H9 (cell line): ENCODE results near the gene C10orf105. TPM values are rescaled to one million over a fixed set of nuclear protein-coding genes. Genes with fewer than 3 reads are reported as not detected.

Experiments used
- DNase-seq: peaks from one replicate; pipeline ENCODE4 v3.0.0-alpha.2; 2017
- H2AFZ ChIP-seq: one replicate; pipeline ENCODE4 v1.6.1; 2013; ENCODE audit warnings: mild to moderate bottlenecking, low read length, control low read depth, moderate library complexity
- H2AK5ac ChIP-seq: 2 replicates; pipeline ENCODE4 v1.6.1; 2013; ENCODE audit warnings: low read length, control low read depth, mixed read lengths; ENCODE audit not compliant: insufficient read length
- H2BK120ac ChIP-seq: one replicate; pipeline ENCODE4 v1.6.1; 2013; ENCODE audit warnings: low read depth, mild to moderate bottlenecking, low read length, control low read depth, inconsistent platforms; ENCODE audit not compliant: poor library complexity, severe bottlenecking
- H2BK12ac ChIP-seq: 2 replicates; pipeline ENCODE4 v1.6.1; 2013; ENCODE audit warnings: low read length, control low read depth, mixed read lengths, low read depth; ENCODE audit not compliant: insufficient read length
- H2BK15ac ChIP-seq: 2 replicates; pipeline ENCODE4 v1.6.1; 2013; ENCODE audit warnings: low read depth, low read length, control low read depth
- H2BK20ac ChIP-seq: one replicate; pipeline ENCODE4 v1.6.1; 2013; ENCODE audit warnings: low read depth, mild to moderate bottlenecking, low read length, control low read depth, inconsistent platforms; ENCODE audit not compliant: poor library complexity, severe bottlenecking
- H2BK5ac ChIP-seq: 2 replicates; pipeline ENCODE4 v1.6.1; 2013; ENCODE audit warnings: low read length, control low read depth, mixed read lengths; ENCODE audit not compliant: insufficient read length
- H3K14ac ChIP-seq: 2 replicates; pipeline ENCODE4 v1.6.1; 2013; ENCODE audit warnings: low read length, control low read depth; ENCODE audit not compliant: insufficient read depth
- H3K18ac ChIP-seq: 2 replicates; pipeline ENCODE4 v1.6.1; 2013; ENCODE audit warnings: low read depth, mild to moderate bottlenecking, mixed read lengths, low read length, control low read depth; ENCODE audit not compliant: insufficient read length
- H3K23ac ChIP-seq: 2 replicates; pipeline ENCODE4 v1.6.1; 2013; ENCODE audit warnings: low read length, control low read depth, mixed read lengths, low read depth; ENCODE audit not compliant: insufficient read length
- H3K23me2 ChIP-seq: 2 replicates; pipeline ENCODE4 v1.6.1; 2013; ENCODE audit warnings: low read depth, mild to moderate bottlenecking, mixed read lengths, low read length, control low read depth; ENCODE audit not compliant: insufficient read length, poor library complexity, severe bottlenecking
- H3K27ac ChIP-seq: 2 replicates; pipeline ENCODE4 v1.5.1; 2013; ENCODE audit warnings: low read length, control low read depth, mixed read lengths, low read depth; ENCODE audit not compliant: insufficient read length
- H3K27me3 ChIP-seq: 2 replicates; pipeline ENCODE4 v1.6.1; 2013; ENCODE audit warnings: low read length, control low read depth, inconsistent platforms; ENCODE audit not compliant: insufficient read depth
- H3K4ac ChIP-seq: 2 replicates; pipeline ENCODE4 v1.6.1; 2013; ENCODE audit warnings: low read depth, mild to moderate bottlenecking, control low read depth, inconsistent platforms, low read length, moderate library complexity
- H3K4me1 ChIP-seq: 2 replicates; pipeline ENCODE4 v1.6.1; 2013; ENCODE audit warnings: low read length, control low read depth, inconsistent platforms; ENCODE audit not compliant: insufficient read depth
- H3K4me2 ChIP-seq: 2 replicates; pipeline ENCODE4 v1.6.1; 2013; ENCODE audit warnings: low read length, control low read depth, mixed read lengths; ENCODE audit not compliant: insufficient read length, insufficient read depth
- H3K56ac ChIP-seq: 2 replicates; pipeline ENCODE4 v1.6.1; 2013; ENCODE audit warnings: low read depth, mild to moderate bottlenecking, mixed read lengths, low read length, control low read depth; ENCODE audit not compliant: insufficient read length
- H3K79me1 ChIP-seq: 2 replicates; pipeline ENCODE4 v1.6.1; 2013; ENCODE audit warnings: low read depth, mild to moderate bottlenecking, moderate library complexity, low read length, control low read depth, inconsistent platforms; ENCODE audit not compliant: insufficient read depth, poor library complexity, severe bottlenecking
- H3K79me2 ChIP-seq: 2 replicates; pipeline ENCODE4 v1.6.1; 2013; ENCODE audit warnings: low read length, control low read depth, inconsistent platforms; ENCODE audit not compliant: insufficient read depth
- H3K9ac ChIP-seq: 2 replicates; pipeline ENCODE4 v1.6.1; 2013; ENCODE audit warnings: low read length, control low read depth, mixed read lengths; ENCODE audit not compliant: insufficient read length; ENCODE audit errors: extremely low read depth
- H3K9me3 ChIP-seq: one replicate; pipeline ENCODE4 v1.6.1; 2013; ENCODE audit warnings: low read depth, low read length, inconsistent platforms; ENCODE audit not compliant: control insufficient read depth
- H3T11ph ChIP-seq: one replicate; pipeline ENCODE4 v1.6.1; 2013; ENCODE audit warnings: mild to moderate bottlenecking, low read length, control low read depth, inconsistent platforms
- H4K20me1 ChIP-seq: one replicate; pipeline ENCODE4 v1.6.1; 2013; ENCODE audit not compliant: control insufficient read depth, insufficient read length, insufficient read depth
- H4K5ac ChIP-seq: 2 replicates; pipeline ENCODE4 v1.6.1; 2013; ENCODE audit warnings: low read depth, mild to moderate bottlenecking, mixed read lengths, low read length, control low read depth; ENCODE audit not compliant: insufficient read length
- H4K8ac ChIP-seq: replicated peaks from 2 replicates; pipeline ENCODE4 v1.6.1; 2013; ENCODE audit warnings: low read length, control low read depth, mixed read lengths, low read depth; ENCODE audit not compliant: insufficient read length
- H4K91ac ChIP-seq: 2 replicates; pipeline ENCODE4 v1.6.1; 2013; ENCODE audit warnings: low read depth, mild to moderate bottlenecking, moderate library complexity, mixed read lengths, low read length, control low read depth; ENCODE audit not compliant: insufficient read length
- H3K27ac Mint-ChIP-seq, 3 experiments: 2 replicates in 2 of 3; 3 replicates in 1 of 3; pipeline ENCODE4 v1.8.0; 2020 to 2021; ENCODE audit warnings: mixed read lengths in 3 of 3, mild to moderate bottlenecking in 1 of 3, moderate library complexity in 1 of 3
- H3K27me3 Mint-ChIP-seq: 2 replicates; pipeline ENCODE4 v1.8.0; 2021; ENCODE audit warnings: low read depth, mild to moderate bottlenecking, moderate library complexity, mixed read lengths
- H3K36me3 Mint-ChIP-seq, 3 experiments: 2 replicates in 2 of 3; 3 replicates in 1 of 3; pipeline ENCODE4 v1.8.0; 2020 to 2021; ENCODE audit warnings: low read depth in 3 of 3, mixed read lengths in 3 of 3; ENCODE audit not compliant: insufficient read depth in 1 of 3
- H3K4me1 Mint-ChIP-seq, 2 experiments: 2 replicates each; pipeline ENCODE4 v1.8.0; 2020; ENCODE audit warnings: mixed read lengths in 2 of 2
- H3K4me3 Mint-ChIP-seq, 2 experiments: 2 replicates in 1 of 2; 3 replicates in 1 of 2; pipeline ENCODE4 v1.8.0; 2020 to 2021; ENCODE audit warnings: mild to moderate bottlenecking in 2 of 2, mixed read lengths in 2 of 2, moderate library complexity in 1 of 2
- H3K9me3 Mint-ChIP-seq, 2 experiments: 2 replicates in 1 of 2; 3 replicates in 1 of 2; pipeline ENCODE4 v1.8.0; 2020; ENCODE audit warnings: mild to moderate bottlenecking in 2 of 2, mixed read lengths in 2 of 2, moderate library complexity in 1 of 2
- WGBS: extraction: QIAGEN DNeasy Blood & Tissue Kit; methylation state at CpG from one replicate; pipeline ENCODE4 v1.1.7; 2013; ENCODE audit warnings: missing lambda C conversion rate, low lambda C conversion rate, mixed read lengths; ENCODE audit not compliant: insufficient read length; ENCODE audit errors: extremely low coverage; 5-methylcytosine and 5-hydroxymethylcytosine counted together
- total RNA-seq: library from RNA; stranded (reverse); gene quantifications from 2 replicates; pipeline ENCODE4 v1.2.1, GENCODE V29; 2021
- TF ChIP-seq, protein P1 (sequence below): fragments of 200-600 bp; sonication (generic); conservative IDR thresholded peaks from 3 replicates; pipeline ENCODE4 v1.8.0; 2021; ENCODE audit warnings: antibody characterized with exemption, mild to moderate bottlenecking

The C10orf105 gene
- total RNA-seq, 1 experiment from 2014 or later: 0.26 TPM

DNA sequence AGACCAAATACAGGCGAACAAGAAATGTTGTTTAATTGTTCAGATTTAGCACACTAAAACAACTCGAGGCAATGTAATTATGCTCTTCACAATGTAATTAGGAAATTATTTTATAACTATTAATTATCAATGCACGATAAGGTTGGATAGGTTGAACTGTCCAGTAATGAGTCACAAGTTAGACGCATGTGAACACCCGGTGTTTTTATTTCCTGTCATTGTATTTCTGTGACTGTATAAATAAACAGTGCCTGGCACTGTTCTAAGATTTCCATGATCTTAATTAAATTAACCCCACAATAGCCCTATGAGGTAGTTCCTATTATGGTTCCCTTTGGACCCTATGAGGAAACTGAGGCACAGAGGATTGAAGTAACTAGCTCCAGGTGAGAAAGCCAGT lies 26.2 kb downstream of the C10orf105 start:
- no peak overlapping the region for H3T11ph ChIP-seq
- no peak overlapping the region for H3K9ac ChIP-seq
- peaks cover 0 to 5% of the 10 kb centered on the region in 2 experiments; a peak in 3 of 5 replicates for H3K9me3 Mint-ChIP-seq
- H3K4me1 Mint-ChIP-seq: peaks cover 2 to 8% of the 10 kb centered on the region in 2 experiments; a peak in 3 of 4 replicates
- no peak overlapping the region for H3K4ac ChIP-seq
- H3K23ac ChIP-seq: no peak overlapping the region
- H2BK20ac ChIP-seq: no peak overlapping the region
- H4K20me1 ChIP-seq: no peaks in the 10 kb centered on the region
- no peak overlapping the region for H3K4me2 ChIP-seq
- peaks cover 0 to under 1% (median 0%) of the 10 kb centered on the region in 3 experiments; a peak in 2 of 7 replicates for H3K36me3 Mint-ChIP-seq
- no peak overlapping the region for H3K56ac ChIP-seq
- no CpG with 5 or more reads among the region's 5 CpGs for WGBS
- no peak overlapping the region for H2BK5ac ChIP-seq
- H3K9me3 ChIP-seq: no peaks in the 10 kb centered on the region
- no peak overlapping the region for H4K8ac ChIP-seq
- H3K14ac ChIP-seq: no peak overlapping the region
- H3K23me2 ChIP-seq: no peaks in the 10 kb centered on the region
- H2BK15ac ChIP-seq: no peak overlapping the region
- TF ChIP-seq, protein P1, sequence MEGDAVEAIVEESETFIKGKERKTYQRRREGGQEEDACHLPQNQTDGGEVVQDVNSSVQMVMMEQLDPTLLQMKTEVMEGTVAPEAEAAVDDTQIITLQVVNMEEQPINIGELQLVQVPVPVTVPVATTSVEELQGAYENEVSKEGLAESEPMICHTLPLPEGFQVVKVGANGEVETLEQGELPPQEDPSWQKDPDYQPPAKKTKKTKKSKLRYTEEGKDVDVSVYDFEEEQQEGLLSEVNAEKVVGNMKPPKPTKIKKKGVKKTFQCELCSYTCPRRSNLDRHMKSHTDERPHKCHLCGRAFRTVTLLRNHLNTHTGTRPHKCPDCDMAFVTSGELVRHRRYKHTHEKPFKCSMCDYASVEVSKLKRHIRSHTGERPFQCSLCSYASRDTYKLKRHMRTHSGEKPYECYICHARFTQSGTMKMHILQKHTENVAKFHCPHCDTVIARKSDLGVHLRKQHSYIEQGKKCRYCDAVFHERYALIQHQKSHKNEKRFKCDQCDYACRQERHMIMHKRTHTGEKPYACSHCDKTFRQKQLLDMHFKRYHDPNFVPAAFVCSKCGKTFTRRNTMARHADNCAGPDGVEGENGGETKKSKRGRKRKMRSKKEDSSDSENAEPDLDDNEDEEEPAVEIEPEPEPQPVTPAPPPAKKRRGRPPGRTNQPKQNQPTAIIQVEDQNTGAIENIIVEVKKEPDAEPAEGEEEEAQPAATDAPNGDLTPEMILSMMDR: no peak
- H2BK120ac ChIP-seq: no peak overlapping the region
- no peak overlapping the region for H4K91ac ChIP-seq
- H3K27ac ChIP-seq: no peak overlapping the region
- DNase-seq: no peak
- no peak overlapping the region for H2AFZ ChIP-seq
- H3K18ac ChIP-seq: no peak overlapping the region
- no peak overlapping the region for H3K4me3 Mint-ChIP-seq
- no peak overlapping the region; a peak in 1 of 7 replicates for H3K27ac Mint-ChIP-seq
- no peaks in the 10 kb centered on the region for H3K4me1 ChIP-seq
- no peaks in the 10 kb centered on the region for H3K27me3 ChIP-seq
- no peaks in the 10 kb centered on the region; the same call in 1 of the 2 replicates for H3K27me3 Mint-ChIP-seq
- no peaks in the 10 kb centered on the region for H3K79me1 ChIP-seq
- H2BK12ac ChIP-seq: no peak overlapping the region
- no peak overlapping the region for H4K5ac ChIP-seq
- no peak overlapping the region for H2AK5ac ChIP-seq
- H3K79me2 ChIP-seq: no peaks in the 10 kb centered on the region
